GM19397 (cell line): ENCODE results near the gene GALNT6.

Experiments
- ATAC-seq: cut with Tn5 transposase; IDR thresholded peaks from one replicate; pipeline ENCODE4 v1.9.1; 2021; ENCODE audit warnings: mild to moderate bottlenecking, moderate library complexity; ENCODE audit not compliant: unreplicated experiment

GALNT6 gene

GRCh38 chr12:51382173-51382572 lies 9.0 kb downstream of the GALNT6 start:
- ATAC-seq = no peak

DNA sequence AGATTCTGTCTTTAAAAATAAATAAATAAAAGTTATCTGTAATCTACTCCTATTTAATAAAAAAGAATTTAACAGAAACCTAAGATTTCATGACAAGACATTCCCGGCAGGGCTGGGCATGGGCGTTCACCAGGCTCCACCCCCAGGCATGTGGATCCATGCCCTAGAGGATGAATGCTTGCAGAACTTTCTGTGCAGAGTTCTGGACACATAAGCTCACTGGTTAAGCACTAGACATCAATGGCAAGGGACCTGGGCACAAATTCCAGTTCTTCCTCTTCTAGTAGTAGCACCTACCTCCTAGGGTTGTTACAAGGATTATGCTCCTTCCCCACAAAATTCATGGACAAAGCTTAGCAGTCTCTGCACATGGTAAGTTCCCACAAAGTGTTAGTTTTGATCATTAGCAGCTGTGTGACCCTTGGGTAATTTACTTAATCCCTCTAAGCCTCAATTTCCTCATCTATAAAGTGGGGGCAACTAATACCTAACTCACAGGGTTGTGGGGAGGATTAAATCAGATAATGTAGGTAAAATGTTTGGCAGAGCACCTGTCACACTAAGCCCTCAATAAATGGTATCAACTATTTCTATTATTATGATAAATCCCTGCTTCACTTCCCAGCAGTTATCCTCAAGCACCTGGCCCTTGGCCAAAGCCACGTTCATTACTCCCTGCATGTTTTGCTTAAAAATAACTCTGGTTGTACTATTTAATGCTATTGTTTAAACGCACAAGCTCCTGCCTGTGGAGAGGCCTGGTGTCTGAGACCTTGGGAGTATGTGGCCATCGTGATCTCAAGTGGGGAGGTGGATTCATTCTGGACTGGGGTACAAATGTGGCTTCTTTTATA lies 9.8 kb downstream of the GALNT6 start:
- ATAC-seq = no peak

- ATAC-seq = no peak
Observed at GRCh38 chr12:51379571-51379970, 11.6 kb downstream of the GALNT6 start.

DNA sequence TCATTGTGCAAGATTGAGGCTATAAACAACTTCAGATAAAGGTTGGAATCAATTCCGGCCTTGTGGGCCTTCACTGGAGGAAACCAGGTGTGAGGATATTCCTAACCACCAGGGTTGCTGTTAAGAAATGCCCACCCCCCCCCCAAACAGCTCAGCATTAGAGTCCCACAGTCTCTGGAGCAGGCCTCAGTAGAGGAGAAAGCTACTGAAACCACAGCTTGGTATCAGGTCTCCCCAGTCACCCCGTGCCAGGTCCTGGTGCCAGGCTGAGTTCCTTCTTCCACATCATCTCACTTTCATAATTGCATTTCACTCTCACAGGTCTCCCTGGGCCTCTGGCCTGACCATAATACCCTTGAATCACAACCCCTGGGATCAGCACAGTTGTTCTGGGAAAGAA lies 12.5 kb downstream of the GALNT6 start:
- no peak for ATAC-seq

- ATAC-seq = no peak
Observed at GRCh38 chr12:51377099-51377984, 13.9 kb downstream of the GALNT6 start.

GRCh38 chr12:51374856-51375255 lies 16.4 kb downstream of the GALNT6 start:
- no peak for ATAC-seq

GRCh38 chr12:51374361-51374760 lies 16.8 kb downstream of the GALNT6 start:
- no peak for ATAC-seq

DNA sequence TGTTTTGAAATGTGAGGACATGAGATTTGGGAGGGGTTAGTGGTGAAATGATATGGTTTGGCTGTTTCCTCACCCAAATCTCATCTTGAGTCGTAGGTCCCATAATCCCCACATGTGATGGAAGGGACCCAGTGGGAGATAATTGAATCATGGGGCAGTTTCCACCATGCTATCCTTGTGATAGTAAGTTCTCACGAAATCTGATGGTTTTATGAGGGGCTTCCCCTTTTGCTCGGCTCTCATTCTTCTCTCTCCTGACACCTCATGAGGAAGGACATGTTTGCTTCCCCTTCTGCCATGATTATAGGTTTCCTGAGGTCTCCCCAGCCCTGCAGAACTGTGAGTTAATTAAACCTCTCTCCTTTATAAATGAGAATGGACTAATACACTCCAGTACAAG lies 18.0 kb downstream of the GALNT6 start:
- no peak for ATAC-seq

DNA sequence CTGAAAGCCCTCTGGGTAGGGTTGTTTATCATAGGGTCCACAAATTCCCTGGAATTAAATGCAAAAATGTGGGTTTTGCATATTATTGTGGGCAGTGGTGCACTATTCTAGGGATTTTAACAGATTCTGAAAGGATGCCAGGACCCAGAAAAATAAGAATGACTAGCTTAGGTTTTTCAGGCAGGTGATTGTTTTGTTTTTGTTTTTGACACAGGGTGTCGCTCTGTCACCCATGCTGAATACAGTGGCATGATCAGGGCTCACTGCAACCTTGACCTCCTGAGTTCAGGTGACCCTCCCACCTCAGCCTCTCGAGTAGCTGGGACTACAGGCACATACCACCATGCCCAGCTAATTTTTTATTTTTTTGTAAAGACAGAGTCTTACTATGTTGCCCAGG lies 19.2 kb downstream of the GALNT6 start:
- no peak for ATAC-seq

GRCh38 chr12:51371295-51371953 lies 19.8 kb downstream of the GALNT6 start:
- ATAC-seq = no peak

GRCh38 chr12:51370667-51371066 lies 20.5 kb downstream of the GALNT6 start:
- no peak for ATAC-seq

- ATAC-seq = no peak
Observed at GRCh38 chr12:51369581-51369980, 21.6 kb downstream of the GALNT6 start.

DNA sequence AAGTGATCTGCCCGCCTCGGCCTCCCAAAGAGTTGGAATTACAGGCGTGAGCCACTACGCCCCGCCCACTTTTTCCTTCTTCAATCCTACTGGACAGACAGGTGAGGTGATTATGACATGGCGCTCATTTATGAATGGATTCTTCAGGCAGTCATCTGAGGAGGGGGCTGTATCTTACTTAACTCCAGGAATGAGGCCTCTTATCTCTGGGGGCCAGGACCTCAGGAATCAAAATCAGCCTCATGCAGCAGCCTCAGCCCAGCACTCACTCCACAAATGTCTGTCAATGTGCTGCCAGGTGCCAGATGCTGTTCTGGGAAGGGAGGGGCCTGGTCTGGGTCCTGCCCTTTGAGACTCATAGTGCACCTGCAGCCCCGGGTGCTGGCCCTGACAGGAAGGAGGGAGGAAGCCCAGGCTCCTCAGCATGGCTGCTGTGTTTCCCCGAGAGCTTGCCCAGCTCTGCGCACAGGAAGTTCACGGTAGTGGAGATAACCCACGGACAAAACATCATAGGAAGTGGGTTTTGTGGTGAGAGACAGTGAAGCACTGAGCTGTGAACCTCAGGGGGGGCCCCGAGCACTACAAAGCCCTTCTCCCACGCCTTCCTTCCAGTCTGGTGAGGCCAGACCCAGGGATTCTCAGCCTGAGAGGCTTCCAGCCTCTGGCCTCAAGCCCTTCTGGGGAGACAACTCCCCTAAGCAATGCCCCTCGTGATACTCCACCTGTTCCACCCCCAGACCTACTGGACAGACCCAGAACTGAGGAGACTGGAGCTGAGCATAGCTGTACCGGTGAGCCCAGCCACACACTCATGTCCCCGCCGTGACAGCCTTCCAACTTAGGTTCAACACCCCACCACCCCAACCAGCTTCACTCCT lies 22.3 kb downstream of the GALNT6 start:
- ATAC-seq = peak; percentile 98

DNA sequence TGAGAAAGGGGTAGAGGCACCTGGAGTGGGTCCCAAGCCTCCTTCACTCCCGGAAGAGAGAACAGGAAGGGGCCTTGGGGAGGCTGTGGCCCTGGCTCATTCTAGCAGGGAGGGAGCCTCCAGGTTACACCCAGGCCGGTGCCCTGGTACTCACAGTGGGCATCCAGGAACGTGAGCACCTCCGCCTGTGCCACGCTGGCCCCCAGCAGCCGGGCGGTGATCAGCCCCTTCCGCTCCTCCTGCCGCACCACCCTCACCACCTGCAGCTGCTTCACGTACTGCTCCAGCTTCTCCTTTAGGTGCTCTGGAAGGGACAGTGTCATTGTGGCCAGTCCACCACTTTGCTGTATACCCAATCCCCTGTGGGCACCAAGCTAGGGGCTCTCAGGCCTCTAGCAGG lies 25.9 kb downstream of the GALNT6 start:
- ATAC-seq = no peak

DNA sequence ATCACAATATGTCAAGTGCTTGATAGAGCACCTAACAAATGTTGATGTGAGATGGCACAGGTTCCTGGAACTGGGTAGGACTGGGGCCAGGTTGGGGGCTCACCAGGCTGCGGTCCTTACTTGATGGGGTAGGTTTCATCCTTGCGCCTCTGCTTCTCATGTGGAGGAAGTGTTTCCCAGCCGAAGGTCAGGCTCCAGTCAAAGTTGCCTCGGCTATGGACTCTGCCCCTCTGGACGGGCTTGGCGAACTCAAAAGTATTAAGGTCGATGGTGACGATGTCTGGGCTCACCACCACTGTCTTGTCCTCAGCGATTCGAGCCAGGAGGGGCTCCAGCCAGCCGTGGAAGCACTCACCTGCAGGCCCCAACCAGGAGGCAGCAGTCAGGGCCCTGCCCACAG lies 27.2 kb downstream of the GALNT6 start:
- ATAC-seq = no peak

DNA sequence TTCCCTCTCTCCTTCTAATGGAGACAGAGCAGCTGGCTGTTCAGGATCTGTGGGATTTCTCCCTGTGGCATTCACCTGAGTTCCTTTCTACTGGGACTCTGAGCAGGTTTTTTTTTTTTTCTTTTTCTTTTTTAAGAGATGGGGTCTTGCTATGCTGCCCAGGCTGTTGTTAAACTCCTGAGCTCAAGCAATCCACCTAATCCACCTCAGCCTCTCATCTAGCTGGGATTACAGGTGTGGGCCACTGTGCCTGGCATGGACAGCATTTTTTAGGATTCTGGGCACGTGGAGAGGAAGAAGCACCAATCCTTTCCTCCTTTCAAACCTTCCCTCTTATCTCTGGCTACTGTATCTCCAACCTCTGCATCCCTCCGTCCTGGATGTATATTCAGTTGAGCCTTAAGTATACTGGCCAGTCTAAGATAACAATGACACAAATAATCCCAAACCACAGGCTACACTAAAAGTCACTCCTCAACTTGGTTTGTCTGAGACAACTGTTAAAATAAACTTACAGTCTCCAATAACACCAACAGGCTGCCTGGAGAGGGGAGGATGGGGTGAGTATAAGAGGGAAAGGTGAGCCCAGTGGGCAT lies 28.4 kb downstream of the GALNT6 start:
- no peak for ATAC-seq

DNA sequence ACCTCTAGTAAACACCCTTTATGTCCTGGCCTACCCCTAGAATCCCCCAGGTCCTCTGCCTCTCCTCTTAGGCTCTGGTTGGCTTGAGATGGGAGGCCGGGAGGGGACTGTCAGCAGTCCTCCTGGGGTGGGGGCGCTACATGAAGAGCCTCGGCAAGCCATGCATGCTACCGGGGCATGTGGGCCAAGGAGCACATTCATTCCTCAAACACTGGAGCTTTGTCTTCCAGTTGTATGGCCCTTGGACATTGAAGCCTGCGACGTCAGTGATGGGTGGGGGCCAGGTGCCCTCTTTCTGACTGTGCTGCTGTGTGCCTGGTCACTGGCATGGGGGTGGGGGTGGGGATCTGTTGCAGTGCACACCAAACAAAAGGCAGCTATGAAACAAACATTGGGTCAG lies 28.9 kb downstream of the GALNT6 start:
- ATAC-seq = no peak

- no peak for ATAC-seq
Observed at GRCh38 chr12:51361161-51362016, 29.8 kb downstream of the GALNT6 start.

DNA sequence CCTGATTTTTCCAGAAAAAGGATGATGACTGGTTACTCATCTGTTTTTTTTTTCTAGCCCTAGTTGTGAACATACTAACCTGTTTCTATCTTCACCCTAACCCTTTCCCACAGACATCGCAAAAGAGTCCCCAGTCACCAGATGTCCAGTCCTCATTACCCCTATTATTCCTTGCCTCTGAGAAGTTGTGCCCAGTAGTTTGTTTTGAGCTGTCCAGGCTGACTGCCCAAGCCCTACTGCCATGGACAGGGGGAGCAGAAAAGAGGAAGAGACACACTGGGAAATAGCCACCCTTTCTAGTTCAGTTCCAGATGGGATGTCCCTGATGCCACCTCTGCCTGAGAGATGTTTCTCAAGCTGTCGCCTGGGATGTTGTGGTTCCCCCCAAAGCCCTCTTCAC lies 30.9 kb downstream of the GALNT6 start:
- no peak for ATAC-seq
